Tibial artery (tissue), 4 donors: ENCODE data around the gene WNT3.
"Not testable (repeated sequence)": the region's sequence is repeated elsewhere in the genome, so short reads cannot be mapped to it uniquely, and the experiment has no call there.

ENCODE experiments used
- DNase-seq, 2 donors: peaks; one replicate each; pipeline ENCODE4 v3.0.0-alpha.2; 2019
- H3K27ac ChIP-seq, 2 donors: fragments of 200-600 bp; sonication (generic) in 1 of 2; 1 replicate in 1 of 2; 2 replicates in 1 of 2; pipeline ENCODE4 v1.5.1; 2018 to 2019; ENCODE audit warnings: mild to moderate bottlenecking in 1 of 2
- H3K27me3 ChIP-seq, 2 donors: fragments of 200-600 bp; sonication (generic) in 1 of 2; one replicate each; pipeline versions ENCODE4 v1.5.1 to v1.6.0; 2016 to 2019
- H3K36me3 ChIP-seq, 3 donors: fragments of 200-600 bp; sonication (generic) in 2 of 3; one replicate each; pipeline ENCODE4 v1.5.1; 2016 to 2019; ENCODE audit warnings: mild to moderate bottlenecking in 2 of 3
- H3K4me1 ChIP-seq, 4 donors: fragments of 200-600 bp; sonication (generic) in 2 of 4; 1 replicate in 3 of 4; 2 replicates in 1 of 4; pipeline ENCODE4 v1.5.1; 2016 to 2019
- H3K4me3 ChIP-seq, 2 donors: fragments of 200-600 bp; sonication (generic) in 1 of 2; 1 replicate in 1 of 2; 2 replicates in 1 of 2; pipeline ENCODE4 v1.5.1; 2018 to 2019; ENCODE audit warnings: mild to moderate bottlenecking in 2 of 2
- H3K9me3 ChIP-seq, 3 donors: fragments of 200-600 bp; sonication (generic) in 1 of 3; one replicate each; pipeline ENCODE4 v1.5.1; 2016 to 2019
- CTCF ChIP-seq, 2 experiments: fragments of 200-600 bp in 1 of 2; fragments of 450-650 bp in 1 of 2; IDR thresholded peaks; one replicate each; pipeline ENCODE4 v1.5.1; 2017 to 2019; ENCODE audit warnings: antibody characterized with exemption in 2 of 2, mild to moderate bottlenecking in 1 of 2, moderate library complexity in 1 of 2
- intact Hi-C: fragments of 100-400 bp; cut with DNase I; formaldehyde crosslinking; loops from one replicate; pipeline ENCODE4 v1.15.0; 2023; ENCODE audit warnings: low total_unique reads

WNT3 gene

GRCh38 chr17:46758614-46759013, 59.9 kb downstream of the WNT3 start:
- intact Hi-C loops = loop anchor here (5.0 kb wide), 1 partner anchor 59 kb away; the partner anchor contains the start of gene WNT3
- Histone ChIP-seq H3K9me3 (no peaks in the 10 kb centered on the region), H3K4me1 (no peaks in the 10 kb centered on the region), H3K27me3 (no peaks in the 10 kb centered on the region), H3K4me3 (no peak overlapping the region), H3K36me3 (peaks cover 24 to 49% (median 28%) of the 10 kb centered on the region in 3 donors), H3K27ac (no peak overlapping the region)
- TF ChIP-seq CTCF (IDR thresholded peaks at IDR 0.05) = no peak
- no peak for DNase-seq

- intact Hi-C loops = loop anchor here (5.0 kb wide), 1 partner anchor 60 kb away; the partner anchor contains the start of gene WNT3
- H3K9me3 ChIP-seq, DNase-seq, H3K27ac ChIP-seq, H3K4me1 ChIP-seq, H3K27me3 ChIP-seq, H3K4me3 ChIP-seq: not testable (repeated sequence)
- peaks cover 30 to 56% (median 32%) of the 10 kb centered on the region in 3 donors for H3K36me3 ChIP-seq
Measured at GRCh38 chr17:46757588-46757987, 60.9 kb downstream of the WNT3 start.

GRCh38 chr17:46756861-46757260, 61.6 kb downstream of the WNT3 start:
- H3K9me3 ChIP-seq = no peaks in the 10 kb centered on the region
- H3K4me3 ChIP-seq = no peak overlapping the region
- TF ChIP-seq CTCF (IDR thresholded peaks at IDR 0.05) = no peak
- no peaks in the 10 kb centered on the region for H3K27me3 ChIP-seq
- DNase-seq = no peak
- H3K4me1 ChIP-seq = no peaks in the 10 kb centered on the region
- H3K36me3 ChIP-seq = peaks cover 37 to 64% (median 40%) of the 10 kb centered on the region in 3 donors
- no peak overlapping the region for H3K27ac ChIP-seq
- intact Hi-C loops = loop anchor here (5.0 kb wide), 1 partner anchor 60 kb away; the partner anchor contains the start of gene WNT3

GRCh38 chr17:46756081-46756735, 62.3 kb downstream of the WNT3 start:
- intact Hi-C loops = loop anchor here (5.0 kb wide), 1 partner anchor 61 kb away; the partner anchor contains the start of gene WNT3
- no peak overlapping the region for H3K27ac ChIP-seq
- H3K36me3 ChIP-seq = peaks cover 43 to 70% (median 46%) of the 10 kb centered on the region in 3 donors
- no peak overlapping the region for H3K4me3 ChIP-seq
- no peaks in the 10 kb centered on the region for H3K27me3 ChIP-seq
- TF ChIP-seq CTCF (IDR thresholded peaks at IDR 0.05) = no peak
- DNase-seq = no peak
- no peaks in the 10 kb centered on the region for H3K4me1 ChIP-seq
- no peaks in the 10 kb centered on the region for H3K9me3 ChIP-seq

- Histone ChIP-seq H3K4me3 (no peak overlapping the region), H3K36me3 (peaks cover 43 to 78% (median 47%) of the 10 kb centered on the region in 3 donors), H3K9me3 (no peaks in the 10 kb centered on the region), H3K4me1 (no peaks in the 10 kb centered on the region), H3K27ac (no peak overlapping the region), H3K27me3 (no peaks in the 10 kb centered on the region)
- TF ChIP-seq CTCF (IDR thresholded peaks at IDR 0.05) = no peak
- intact Hi-C loops = no loop called here
- DNase-seq = no peak
Measured at GRCh38 chr17:46753776-46754175, 64.7 kb downstream of the WNT3 start.

- no peak overlapping the region for H3K27ac ChIP-seq
- TF ChIP-seq CTCF (IDR thresholded peaks at IDR 0.05) = no peak
Measured at GRCh38 chr17:46751425-46751824, 67.1 kb downstream of the WNT3 start.

More at GRCh38 chr17:46751425-46751824, 67.1 kb downstream of the WNT3 start:
- intact Hi-C loops = no loop called here
- Histone ChIP-seq H3K27me3 (no peaks in the 10 kb centered on the region), H3K4me1 (no peaks in the 10 kb centered on the region), H3K9me3 (no peaks in the 10 kb centered on the region), H3K4me3 (no peak overlapping the region), H3K36me3 (peaks cover 39 to 59% (median 42%) of the 10 kb centered on the region in 3 donors)
- no peak for DNase-seq
